Esophagus muscularis mucosa (tissue), 2 donors: ENCODE data around the gene RPS6KA5.

ENCODE experiments used
- EP300 ChIP-seq: sonication (generic); formaldehyde crosslinking; IDR thresholded peaks from one replicate; pipeline ENCODE4 v1.6.1; 2017; ENCODE audit warnings: antibody characterized with exemption
- POLR2A ChIP-seq: fragments of 450-650 bp; IDR thresholded peaks from one replicate; pipeline ENCODE4 v1.6.1; 2017; ENCODE audit warnings: antibody characterized with exemption, moderate library complexity, mild to moderate bottlenecking, low read depth

DNA sequence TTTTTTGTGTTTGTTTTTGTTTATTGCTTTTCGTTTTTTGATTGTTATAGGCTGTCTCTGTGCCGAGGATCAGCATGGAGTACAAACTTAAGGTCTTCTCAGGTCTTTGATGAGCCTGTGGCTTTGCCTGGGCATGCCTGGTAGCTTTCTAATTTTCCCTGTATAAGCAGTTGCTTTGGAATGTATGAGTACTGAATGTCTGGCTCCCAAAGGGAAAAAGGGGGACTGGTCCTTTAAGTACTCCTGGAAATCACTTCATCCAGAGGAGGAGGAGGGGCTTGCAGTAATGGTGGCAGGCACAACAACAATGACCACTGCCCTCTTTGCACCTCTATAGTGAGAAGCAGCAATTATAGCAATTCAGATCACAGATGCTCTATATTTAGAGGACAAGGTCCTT, 176.7 kb downstream of the RPS6KA5 start:
- TF ChIP-seq POLR2A (no peak), EP300 (no peak)
